HEK293 (cell line): ENCODE data around the gene DUSP15.

Experiments
- CTCF ChIP-seq: fragments of 450-650 bp; formaldehyde crosslinking; IDR thresholded peaks from 2 replicates; pipeline ENCODE4 v1.5.1; 2016; ENCODE audit warnings: missing biosample characterization, missing genetic modification characterization
- ZNF324 ChIP-seq: fragments of 450-650 bp; formaldehyde crosslinking; IDR thresholded peaks from 2 replicates; pipeline ENCODE4 v1.5.1; 2016; ENCODE audit warnings: missing biosample characterization, missing genetic modification characterization

DNA sequence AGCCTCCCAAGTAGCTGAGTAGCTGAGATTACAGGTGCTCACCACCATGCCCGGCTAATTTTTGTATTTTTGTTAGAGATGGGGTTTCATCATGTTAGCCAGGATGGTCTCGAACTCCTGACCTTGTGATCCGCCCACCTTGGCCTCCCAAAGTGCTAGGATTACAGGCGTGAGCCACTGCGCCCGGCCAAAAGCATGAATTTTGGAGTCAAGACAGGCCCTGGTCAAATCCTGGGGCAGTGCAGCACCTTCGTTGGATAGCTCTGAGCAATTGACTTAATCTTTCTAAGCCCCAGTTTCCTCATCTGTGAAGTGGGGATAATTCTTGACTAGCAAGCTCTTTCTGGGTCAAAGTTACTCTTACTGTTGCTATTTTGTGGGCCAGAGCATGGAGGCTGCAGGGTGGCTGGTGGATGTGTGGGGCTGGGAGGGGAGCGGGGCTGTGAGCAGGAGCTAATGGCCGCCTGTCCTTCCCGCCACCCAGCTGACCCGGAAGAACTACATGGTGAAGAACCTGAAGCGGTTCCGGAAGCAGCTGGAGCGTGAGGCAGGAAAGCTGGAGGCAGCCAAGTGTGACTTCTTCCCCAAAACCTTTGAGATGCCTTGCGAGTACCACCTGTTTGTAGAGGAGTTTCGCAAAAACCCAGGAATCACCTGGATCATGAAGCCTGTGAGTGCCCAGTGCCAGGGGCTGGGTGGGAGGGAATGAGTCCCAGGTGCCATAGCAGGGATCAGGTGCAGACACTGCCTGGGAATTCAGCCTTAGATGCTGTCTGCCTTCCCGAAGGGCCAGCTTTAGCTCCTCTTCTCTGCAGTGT is 39.1 kb upstream of the DUSP15 start:
- no peak for TF ChIP-seq CTCF (tag by site-specific recombination)
- TF ChIP-seq ZNF324 = no peak
